PC-3 (cell line): ENCODE results near the gene DNLZ. TPM values are rescaled to one million over a fixed set of nuclear protein-coding genes. Genes with fewer than 3 reads are reported as not detected.

ENCODE experiments used
- ATAC-seq: fragments of 200-7000 bp; cut with Tn5 transposase; 2 replicates; pipeline ENCODE4 v1.9.1; 2020; ENCODE audit warnings: mild to moderate bottlenecking, moderate library complexity
- BruUV-seq: library from RNA; stranded (reverse); fragments of 400-500 nt; replicated peaks from 2 replicates; lab custom pipeline; 2021; lab: Mats Ljungman, UMichigan
- CTCF ChIA-PET: fragments of 300-600 bp; sonication (Branson Sonifier 250); formaldehyde crosslinking; loops from one replicate; lab custom pipeline; 2022; ENCODE audit warnings: antibody characterized with exemption; lab: Charles Lee
- POLR2A ChIA-PET: fragments of 300-600 bp; sonication (Branson Sonifier 250); formaldehyde crosslinking; loops from one replicate; lab custom pipeline; 2022; ENCODE audit warnings: antibody characterized with exemption; ENCODE audit not compliant: unreplicated experiment; lab: Charles Lee
- DNase-seq: peaks from one replicate; pipeline ENCODE4 v3.0.0-alpha.2; 2015
- H2AFZ ChIP-seq: fragments of 300-600 bp; sonication (generic); 2 replicates; pipeline ENCODE4 v1.6.0; 2016; ENCODE audit warnings: antibody characterized with exemption, low read length
- H3F3A ChIP-seq: fragments of 300-600 bp; sonication (generic); one replicate; pipeline ENCODE4 v1.6.0; 2017; ENCODE audit warnings: antibody characterized with exemption, low read length, control low read depth, mild to moderate bottlenecking; ENCODE audit not compliant: unreplicated experiment
- H3K27ac ChIP-seq: fragments of 300-600 bp; sonication (generic); 2 replicates; pipeline ENCODE4 v1.5.1; 2016; ENCODE audit warnings: mild to moderate bottlenecking, low read length
- H3K27me3 ChIP-seq: fragments of 300-600 bp; sonication (generic); 2 replicates; pipeline ENCODE4 v1.6.1; 2016; ENCODE audit warnings: low read length, mixed read lengths
- H3K36me3 ChIP-seq: fragments of 300-600 bp; sonication (generic); 2 replicates; pipeline ENCODE4 v1.6.1; 2016; ENCODE audit warnings: low read depth, mixed run types, low read length, mixed read lengths
- H3K4me1 ChIP-seq: fragments of 300-600 bp; sonication (generic); 2 replicates; pipeline ENCODE4 v1.5.1; 2016; ENCODE audit warnings: low read length; ENCODE audit not compliant: insufficient read depth
- H3K4me2 ChIP-seq: fragments of 300-600 bp; sonication (generic); 2 replicates; pipeline ENCODE4 v1.6.0; 2016; ENCODE audit warnings: low read length
- H3K4me3 ChIP-seq: fragments of 300-600 bp; sonication (generic); 2 replicates; pipeline ENCODE4 v1.5.1; 2016; ENCODE audit warnings: mild to moderate bottlenecking, low read length, mixed read lengths
- H3K79me2 ChIP-seq: fragments of 300-600 bp; sonication (generic); 2 replicates; pipeline ENCODE4 v1.6.1; 2017; ENCODE audit warnings: low read length, mixed read lengths
- H3K9ac ChIP-seq: fragments of 300-600 bp; sonication (generic); 2 replicates; pipeline ENCODE4 v1.6.0; 2016; ENCODE audit warnings: mild to moderate bottlenecking, low read length
- H3K9me2 ChIP-seq: fragments of 300-600 bp; sonication (generic); replicated peaks from 2 replicates; pipeline ENCODE4 v1.6.1; 2016; ENCODE audit warnings: mixed run types, low read length, mixed read lengths
- H3K9me3 ChIP-seq: fragments of 300-600 bp; sonication (generic); 2 replicates; pipeline ENCODE4 v1.6.1; 2016; ENCODE audit warnings: low read length, mixed read lengths
- H4K20me1 ChIP-seq: fragments of 300-600 bp; sonication (generic); 2 replicates; pipeline ENCODE4 v1.6.1; 2016; ENCODE audit warnings: low read length, mixed read lengths
- CTCF ChIP-seq: fragments of 300-600 bp; sonication (generic); conservative IDR thresholded peaks from 2 replicates; pipeline ENCODE4 v1.5.1; 2017; ENCODE audit warnings: antibody characterized with exemption, low read depth, mild to moderate bottlenecking, low read length
- EZH2 ChIP-seq: fragments of 300-600 bp; sonication (generic); IDR thresholded peaks from one replicate; pipeline ENCODE4 v1.6.1; 2017; ENCODE audit warnings: antibody characterized with exemption, mild to moderate bottlenecking, low read length; ENCODE audit not compliant: unreplicated experiment
- EZH2phosphoT487 ChIP-seq: fragments of 300-600 bp; sonication (generic); IDR thresholded peaks from 2 replicates; pipeline ENCODE4 v1.6.1; 2018; ENCODE audit warnings: mild to moderate bottlenecking, antibody characterized with exemption, low read length, borderline replicate concordance
- intact Hi-C: fragments of 100-400 bp; cut with micrococcal nuclease; formaldehyde crosslinking; loops from 2 replicates; pipeline ENCODE4 v1.9.0; 2023
- total RNA-seq: library from RNA; depleted of rRNA; stranded (reverse); fragments of >200 nt; gene quantifications from 2 replicates; pipeline ENCODE4 v1.2.3, GENCODE V29; 2014

Gene DNLZ
- total RNA-seq, 1 experiment from 2014 or later, result 51.4 TPM

- ATAC-seq (no peak), DNase-seq (no peak)
- no TSS peak for BruUV-seq
- H2AFZ ChIP-seq, result no peak overlapping the region
- CTCF ChIA-PET, result no interaction called here
- TF ChIP-seq EZH2phosphoT487 (no peak), EZH2 (no peak), CTCF (no peak)
- POLR2A ChIA-PET, result no interaction called here
- H3K9me3 ChIP-seq, result no peaks in the 10 kb centered on the region
- H4K20me1 ChIP-seq, result no peaks in the 10 kb centered on the region
- intact Hi-C loops, result no loop called here
- no peaks in the 10 kb centered on the region for H3F3A ChIP-seq
- peaks cover 7% of the 10 kb centered on the region; the same call in 1 of the 2 replicates for H3K4me1 ChIP-seq
- no peaks in the 10 kb centered on the region for H3K79me2 ChIP-seq
- H3K27ac ChIP-seq, result no peak overlapping the region
- no peak overlapping the region for H3K4me3 ChIP-seq
- H3K9ac ChIP-seq, result no peak overlapping the region
- no peaks in the 10 kb centered on the region for H3K36me3 ChIP-seq
- H3K9me2 ChIP-seq, result no peaks in the 10 kb centered on the region
- H3K4me2 ChIP-seq, result no peak overlapping the region
- H3K27me3 ChIP-seq, result no peaks in the 10 kb centered on the region
Observed at GRCh38 chr9:136351252-136351800, 12.2 kb downstream of the DNLZ start.

- Histone ChIP-seq H4K20me1 (no peaks in the 10 kb centered on the region), H3K4me1 (peaks cover 15% of the 10 kb centered on the region; the same call in 1 of the 2 replicates), H3K36me3 (no peaks in the 10 kb centered on the region), H3K27me3 (no peaks in the 10 kb centered on the region), H3K9ac (no peak overlapping the region), H3K9me3 (no peaks in the 10 kb centered on the region), H3K27ac (no peak overlapping the region), H3F3A (no peaks in the 10 kb centered on the region), H3K79me2 (no peaks in the 10 kb centered on the region), H3K4me2 (no peak overlapping the region), H3K9me2 (no peaks in the 10 kb centered on the region), H2AFZ (no peak overlapping the region), H3K4me3 (no peak overlapping the region)
- TF ChIP-seq EZH2phosphoT487, result no peak
- no peak for TF ChIP-seq CTCF
- TF ChIP-seq EZH2, result no peak
- ATAC-seq, result no peak
- no peak for DNase-seq
- intact Hi-C loops, result no loop called here
- POLR2A ChIA-PET, result no interaction called here
- BruUV-seq, result no TSS peak
- CTCF ChIA-PET, result no interaction called here
Observed at GRCh38 chr9:136349546-136349945, 14.0 kb downstream of the DNLZ start.

DNA sequence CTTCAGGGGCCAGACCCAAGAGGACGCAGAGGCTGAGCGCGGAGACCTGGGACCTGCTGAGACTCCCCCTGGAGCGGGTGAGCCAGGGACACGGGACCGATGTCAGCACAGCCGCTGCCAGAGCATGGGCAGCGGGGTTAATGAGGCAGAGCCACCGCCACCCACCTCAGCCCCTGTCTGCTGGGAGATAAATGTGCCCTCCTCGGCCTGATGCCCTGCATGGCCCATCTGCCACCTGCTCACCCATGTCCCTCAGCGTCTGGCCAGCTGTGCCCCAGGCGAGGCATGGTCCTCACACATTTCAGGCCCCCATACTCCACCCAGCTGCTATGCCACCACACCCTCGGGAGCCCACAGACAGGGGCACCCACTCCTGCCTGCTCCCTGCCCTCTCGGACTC is 14.9 kb downstream of the DNLZ start:
- Histone ChIP-seq H3K79me2 (no peaks in the 10 kb centered on the region), H3K9me3 (no peaks in the 10 kb centered on the region), H3F3A (no peaks in the 10 kb centered on the region), H3K27ac (no peak overlapping the region), H3K9me2 (no peaks in the 10 kb centered on the region), H3K27me3 (no peaks in the 10 kb centered on the region), H3K4me1 (peaks cover 12% of the 10 kb centered on the region; the same call in 1 of the 2 replicates), H4K20me1 (no peaks in the 10 kb centered on the region), H2AFZ (no peak overlapping the region), H3K36me3 (no peaks in the 10 kb centered on the region), H3K4me2 (no peak overlapping the region), H3K4me3 (no peak overlapping the region), H3K9ac (no peak overlapping the region)
- DNase-seq (no peak), ATAC-seq (no peak)
- TF ChIP-seq EZH2phosphoT487 (no peak), CTCF (no peak), EZH2 (no peak)
- POLR2A ChIA-PET, result no interaction called here
- CTCF ChIA-PET, result no interaction called here
- intact Hi-C loops, result no loop called here
- BruUV-seq, result no TSS peak
